Right hindlimb (tissue), 1 donor: ENCODE results near the gene SMIM24.
A peak's percentile ranks its signal among the peaks of the same experiment; 100 is the strongest.
"Not testable (repeated sequence)": the region's sequence is repeated elsewhere in the genome, so short reads cannot be mapped to it uniquely, and the experiment has no call there.

Source experiments
- DNase-seq: peaks from one replicate; pipeline ENCODE4 v3.0.0-alpha.2; 2018

Gene SMIM24

DNA sequence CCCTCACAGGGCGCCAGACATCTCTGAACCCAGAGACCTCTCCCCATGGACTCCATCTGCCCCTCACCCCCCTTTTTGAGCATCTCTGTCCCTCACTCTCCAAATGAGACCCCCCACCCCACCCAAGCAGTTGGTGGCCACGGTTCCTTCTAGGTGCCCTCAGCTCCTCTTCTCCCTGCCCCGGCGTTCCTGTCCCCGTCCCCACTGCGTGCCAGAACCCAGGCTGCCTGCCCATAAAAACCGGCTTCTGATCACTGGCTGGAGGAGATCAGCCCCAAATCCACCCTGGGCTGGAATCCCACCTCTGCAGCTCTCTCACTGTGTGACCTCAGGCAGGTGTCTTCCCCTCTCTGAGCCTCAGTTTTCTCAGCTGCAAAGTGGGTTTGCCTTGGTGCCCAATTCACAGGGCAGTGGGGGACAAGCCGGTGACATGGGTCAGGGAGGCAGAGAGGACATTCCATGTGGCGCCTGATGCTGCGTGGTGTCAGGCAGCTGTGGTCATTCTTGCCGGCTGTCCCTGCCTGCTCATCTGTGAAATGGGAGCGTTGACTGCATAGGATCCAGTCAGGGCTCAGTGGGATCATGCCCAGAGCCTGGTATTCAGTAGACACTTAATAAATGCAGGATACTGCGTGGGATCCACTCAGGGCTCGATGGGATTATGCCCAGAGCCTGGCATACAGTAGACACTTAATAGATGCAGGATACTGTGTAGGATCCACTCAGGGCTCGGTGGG lies 25.5 kb downstream of the SMIM24 start:
- DNase-seq = no peak

DNA sequence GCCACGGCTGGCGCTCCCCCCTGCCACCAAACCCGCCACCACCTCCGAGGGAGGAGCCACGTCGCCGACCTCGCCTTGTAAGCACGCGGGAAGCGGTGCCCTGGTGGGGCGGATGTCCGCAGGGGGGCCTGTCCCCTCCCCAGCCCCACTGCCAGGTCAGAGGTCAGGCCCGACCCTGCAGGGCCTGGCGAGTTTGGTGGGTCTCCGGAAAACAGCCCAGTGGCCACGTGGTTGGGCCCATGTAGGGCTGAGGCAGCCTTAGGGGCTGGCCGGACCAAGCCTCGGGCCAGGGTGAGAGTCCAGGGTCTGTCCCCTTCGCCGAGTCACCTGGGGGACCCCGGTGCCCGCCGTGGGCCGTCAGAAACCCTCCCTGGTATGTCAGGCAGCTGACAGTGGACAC lies 26.5 kb downstream of the SMIM24 start:
- no peak for DNase-seq

DNA sequence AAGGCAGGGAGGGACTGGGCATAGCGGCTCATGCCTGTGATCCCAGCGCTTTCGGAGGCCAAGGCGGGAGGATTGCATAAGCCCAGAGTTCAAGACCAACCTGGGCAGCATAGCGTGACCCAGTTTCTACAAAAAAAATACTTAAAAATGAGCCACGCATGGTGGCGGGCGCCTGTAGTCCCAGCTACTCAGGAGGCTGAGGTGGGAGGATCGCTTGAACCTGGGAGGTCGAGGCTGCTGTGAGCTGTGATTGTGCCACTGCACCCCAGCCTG lies 27.4 kb downstream of the SMIM24 start:
- DNase-seq = not testable (repeated sequence)

DNA sequence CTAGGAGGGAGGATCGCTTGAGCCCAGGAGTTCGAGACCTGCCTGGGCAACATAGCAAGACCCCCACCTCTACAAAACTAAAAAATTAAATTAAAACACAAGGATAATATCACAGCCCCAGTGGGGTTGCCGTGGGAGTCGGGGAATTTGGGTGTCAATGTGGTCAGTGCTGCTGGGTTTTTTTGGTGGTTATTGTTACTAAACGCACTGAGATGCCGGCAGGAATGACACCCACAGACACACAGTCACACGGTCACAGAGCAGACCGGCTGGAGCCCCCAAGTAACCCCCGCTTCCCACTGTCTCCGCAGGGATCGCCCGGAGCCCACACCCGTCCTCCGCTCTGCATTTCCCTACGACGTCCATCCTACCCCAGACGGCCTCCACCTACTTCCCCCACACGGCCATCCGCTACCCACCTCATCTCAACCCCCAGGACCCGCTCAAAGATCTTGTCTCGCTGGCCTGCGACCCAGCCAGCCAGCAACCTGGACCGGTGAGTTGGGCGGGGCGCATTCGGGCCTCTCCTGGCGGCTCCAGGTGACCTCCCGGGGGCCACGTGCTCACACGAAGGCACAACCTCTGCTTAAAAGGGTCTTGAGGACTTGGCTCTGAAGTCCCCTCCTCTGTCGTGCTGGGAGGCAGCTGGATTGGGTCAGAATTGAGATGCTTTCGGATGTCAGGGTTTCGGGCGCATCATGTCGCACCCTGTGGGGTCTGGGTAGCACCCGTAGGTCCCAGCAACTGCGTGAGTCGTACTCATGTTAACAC lies 28.0 kb downstream of the SMIM24 start:
- DNase-seq = no peak

DNA sequence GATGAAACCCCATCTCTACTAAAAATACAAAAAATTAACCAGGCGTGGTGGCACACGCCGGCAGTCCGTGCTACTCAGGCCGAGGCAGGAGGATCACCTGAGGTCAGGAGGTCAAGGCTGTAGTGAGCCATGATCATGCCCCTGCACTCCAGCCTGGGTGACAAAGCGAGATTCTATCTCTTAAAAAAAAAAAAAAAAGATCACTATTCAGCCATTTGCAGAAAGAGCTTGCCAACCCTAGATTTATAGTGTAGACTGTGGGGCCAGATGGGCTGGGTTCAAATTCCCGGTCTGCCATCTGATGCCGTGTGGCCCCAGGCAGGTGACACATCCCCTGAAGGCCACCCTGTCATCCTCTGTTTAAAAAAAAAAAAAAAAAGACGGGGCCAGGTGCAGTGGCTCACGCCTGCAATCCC lies 28.9 kb downstream of the SMIM24 start:
- DNase-seq = no peak

DNA sequence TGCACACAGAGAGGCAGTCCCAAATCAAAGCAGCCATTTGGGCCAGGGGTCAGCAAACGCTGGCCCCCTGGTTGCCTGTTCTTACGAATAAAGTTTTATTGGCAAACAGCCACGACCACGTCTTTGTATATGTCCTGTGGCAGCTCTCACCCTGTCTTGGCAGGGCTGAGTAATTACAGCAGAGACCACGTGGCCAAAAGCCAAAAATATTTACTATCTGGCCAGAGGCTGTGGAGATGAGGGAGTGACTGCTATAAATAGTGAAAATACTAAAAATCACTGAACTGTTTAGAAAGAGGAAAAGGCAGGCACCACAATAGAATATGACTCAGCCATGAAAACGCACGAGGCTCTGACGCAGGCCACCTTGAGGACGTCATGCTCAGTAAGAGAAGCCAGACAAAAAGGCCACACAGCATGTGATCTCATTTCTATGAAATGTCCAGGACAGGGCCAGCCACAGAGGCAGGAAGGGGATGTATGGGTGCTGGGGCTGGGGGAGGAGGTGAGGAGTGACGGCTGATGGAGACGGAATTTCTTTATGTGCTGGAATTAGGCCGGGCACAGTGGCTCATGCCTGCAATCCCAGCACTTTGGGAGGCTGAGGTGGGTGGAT lies 29.4 kb downstream of the SMIM24 start:
- DNase-seq = peak; percentile 78

DNA sequence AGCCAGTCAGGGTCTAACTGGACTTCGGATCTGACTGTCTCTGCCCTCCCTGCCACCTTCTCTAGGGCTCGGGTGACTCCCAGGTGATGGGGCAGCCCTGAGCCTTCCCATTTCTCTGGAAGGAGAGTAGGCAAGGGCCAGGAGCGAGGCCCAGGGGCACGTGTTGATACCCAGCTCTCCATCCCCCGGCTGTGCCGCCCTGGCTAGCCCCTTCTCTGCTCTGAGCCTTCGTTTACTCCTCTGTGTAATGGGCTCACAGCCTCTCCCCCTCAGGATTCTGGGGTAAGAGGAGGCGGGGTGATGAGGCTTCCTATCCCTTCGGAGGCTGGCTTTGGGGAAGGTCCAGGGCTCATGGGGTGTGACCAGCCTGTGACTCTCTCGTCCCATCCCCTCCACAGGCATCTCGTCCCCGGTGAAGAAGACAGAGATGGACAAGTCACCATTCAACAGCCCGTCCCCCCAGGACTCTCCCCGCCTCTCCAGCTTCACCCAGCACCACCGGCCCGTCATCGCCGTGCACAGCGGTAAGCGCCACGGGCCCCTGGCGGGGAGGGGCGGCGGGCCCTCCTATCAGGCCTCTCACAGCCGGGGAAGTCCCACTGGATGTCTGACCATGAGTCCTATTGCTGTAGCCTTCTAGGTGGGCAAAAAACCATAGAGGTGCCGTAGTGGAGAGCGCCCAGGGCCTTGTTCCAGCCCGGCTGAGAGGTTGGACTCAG lies 31.6 kb downstream of the SMIM24 start:
- no peak for DNase-seq

DNA sequence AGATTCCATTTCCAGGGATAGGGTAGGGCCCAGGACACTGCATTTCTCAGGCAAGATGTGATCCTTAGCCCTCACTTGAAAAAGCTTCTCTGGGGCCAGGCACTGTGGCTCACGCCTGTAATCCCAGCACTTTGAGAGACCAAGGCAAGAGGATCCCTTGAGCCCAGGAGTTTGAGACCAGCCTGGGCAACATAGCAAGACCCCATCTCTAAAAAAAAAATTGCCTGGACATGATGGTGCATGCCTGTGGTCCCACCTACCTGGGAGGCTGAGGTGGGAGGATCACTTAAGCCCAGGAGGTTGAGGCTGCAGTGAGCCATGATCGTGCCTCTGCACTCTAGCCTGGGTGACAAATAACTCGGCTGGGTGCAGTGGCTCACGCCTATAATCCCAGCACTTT lies 33.7 kb downstream of the SMIM24 start:
- not testable (repeated sequence) for DNase-seq

DNA sequence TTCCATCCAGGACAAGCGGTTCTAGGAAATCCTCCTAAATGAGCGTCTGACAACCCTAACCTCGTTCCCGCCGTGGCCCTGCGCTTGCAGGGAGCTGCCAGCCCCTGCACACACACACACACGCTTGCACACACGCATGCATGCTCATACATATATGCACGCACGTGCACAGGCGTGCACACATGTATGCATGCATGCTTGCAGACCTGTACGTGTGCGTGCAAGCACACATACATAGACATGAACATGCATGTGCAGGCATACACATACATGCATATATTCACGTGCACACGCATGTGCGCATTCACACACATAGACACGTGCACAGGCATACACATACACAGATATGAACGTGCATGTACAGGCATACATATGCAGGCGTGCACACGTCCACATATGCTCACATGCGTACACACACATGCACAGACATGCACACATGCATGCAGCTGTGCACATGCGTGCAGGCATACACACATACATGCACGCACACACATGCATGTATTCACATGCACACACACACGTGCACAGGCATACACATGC lies 35.6 kb downstream of the SMIM24 start:
- no peak for DNase-seq

DNA sequence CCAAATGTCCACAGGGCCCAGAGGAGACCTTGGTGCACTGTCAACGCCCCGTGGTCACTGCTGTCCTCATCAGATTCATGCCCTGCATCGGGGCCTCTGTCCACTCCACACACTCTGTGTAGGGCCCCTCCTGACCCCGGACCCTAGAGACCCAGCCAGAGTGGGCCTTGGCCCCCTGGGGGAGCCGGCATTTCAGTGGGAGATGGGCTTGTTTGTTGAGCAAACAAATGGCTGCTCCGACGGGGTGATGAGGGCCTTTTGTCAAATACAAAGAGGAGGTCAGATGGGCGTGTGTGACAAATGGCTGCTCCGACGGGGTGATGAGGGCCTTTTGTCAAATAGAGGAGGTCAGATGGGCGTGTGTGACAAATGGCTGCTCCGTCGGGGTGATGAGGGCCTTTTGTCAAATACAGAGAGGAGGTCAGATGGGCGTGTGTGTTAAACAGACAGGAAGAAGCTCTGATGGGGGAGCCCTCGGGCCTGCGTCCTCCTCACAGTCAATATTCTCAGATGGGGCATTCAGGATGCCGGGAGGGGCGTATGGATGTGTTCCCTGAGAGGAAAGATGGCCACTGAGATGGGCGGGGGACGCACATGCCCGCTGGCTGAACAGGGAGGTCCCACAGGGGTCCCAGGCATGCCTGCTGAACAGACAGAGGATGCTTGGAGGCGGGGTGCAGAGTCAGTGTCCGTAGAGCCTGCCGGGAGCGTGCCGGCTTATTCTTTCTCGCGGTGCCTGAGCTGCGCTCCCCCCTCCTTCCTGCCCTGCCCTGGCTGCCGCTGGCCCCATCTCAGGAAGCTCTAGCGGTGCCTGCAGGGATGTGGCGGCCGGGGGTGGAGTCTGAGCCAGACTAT lies 36.3 kb downstream of the SMIM24 start:
- DNase-seq = peak; percentile 86

DNA sequence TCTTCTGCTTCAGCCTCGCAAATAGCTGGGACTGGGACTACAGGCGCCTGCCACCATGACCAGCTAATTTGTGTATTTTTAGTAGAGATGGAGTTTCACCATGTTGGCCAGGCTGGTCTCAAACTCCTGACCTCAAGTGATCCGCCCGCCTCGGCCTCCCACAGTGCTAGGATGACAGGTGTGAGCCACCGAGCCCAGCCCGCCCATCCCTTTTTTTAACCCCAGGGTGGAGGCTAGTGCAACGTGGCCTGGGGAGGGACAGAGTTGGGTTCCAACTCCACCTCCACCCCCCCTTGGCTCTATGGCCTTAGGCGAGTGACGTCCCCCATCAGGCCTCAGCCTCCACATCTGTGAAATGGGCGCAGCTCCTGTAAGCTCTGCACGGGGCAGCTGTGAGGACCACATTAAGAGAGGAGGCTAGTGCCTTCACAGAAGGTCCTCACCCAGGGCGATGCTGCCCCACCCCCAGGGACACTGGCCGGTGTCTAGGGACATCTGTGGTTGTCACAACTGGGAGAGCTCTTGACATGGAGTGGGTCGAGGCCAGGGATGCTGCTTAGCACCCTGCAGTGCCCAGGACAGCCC lies 37.7 kb downstream of the SMIM24 start:
- DNase-seq = no peak

DNA sequence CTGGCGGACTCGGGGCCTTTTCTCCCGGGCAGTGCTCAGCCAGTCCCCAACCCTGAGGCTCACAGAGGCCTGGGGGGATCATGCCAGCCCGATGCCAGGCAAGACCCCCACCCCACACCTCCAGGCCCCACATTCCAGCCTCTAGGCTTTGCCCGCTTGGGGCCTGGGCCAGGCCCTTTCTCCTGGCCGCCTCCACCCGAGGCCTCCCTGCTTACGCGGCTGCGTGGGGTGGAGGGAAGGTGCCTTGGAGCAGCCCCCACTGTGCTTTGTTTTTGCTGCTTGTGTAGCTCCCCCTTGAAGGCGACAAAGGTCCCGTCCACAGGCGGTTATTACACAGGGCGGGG lies 38.4 kb downstream of the SMIM24 start:
- no peak for DNase-seq

DNA sequence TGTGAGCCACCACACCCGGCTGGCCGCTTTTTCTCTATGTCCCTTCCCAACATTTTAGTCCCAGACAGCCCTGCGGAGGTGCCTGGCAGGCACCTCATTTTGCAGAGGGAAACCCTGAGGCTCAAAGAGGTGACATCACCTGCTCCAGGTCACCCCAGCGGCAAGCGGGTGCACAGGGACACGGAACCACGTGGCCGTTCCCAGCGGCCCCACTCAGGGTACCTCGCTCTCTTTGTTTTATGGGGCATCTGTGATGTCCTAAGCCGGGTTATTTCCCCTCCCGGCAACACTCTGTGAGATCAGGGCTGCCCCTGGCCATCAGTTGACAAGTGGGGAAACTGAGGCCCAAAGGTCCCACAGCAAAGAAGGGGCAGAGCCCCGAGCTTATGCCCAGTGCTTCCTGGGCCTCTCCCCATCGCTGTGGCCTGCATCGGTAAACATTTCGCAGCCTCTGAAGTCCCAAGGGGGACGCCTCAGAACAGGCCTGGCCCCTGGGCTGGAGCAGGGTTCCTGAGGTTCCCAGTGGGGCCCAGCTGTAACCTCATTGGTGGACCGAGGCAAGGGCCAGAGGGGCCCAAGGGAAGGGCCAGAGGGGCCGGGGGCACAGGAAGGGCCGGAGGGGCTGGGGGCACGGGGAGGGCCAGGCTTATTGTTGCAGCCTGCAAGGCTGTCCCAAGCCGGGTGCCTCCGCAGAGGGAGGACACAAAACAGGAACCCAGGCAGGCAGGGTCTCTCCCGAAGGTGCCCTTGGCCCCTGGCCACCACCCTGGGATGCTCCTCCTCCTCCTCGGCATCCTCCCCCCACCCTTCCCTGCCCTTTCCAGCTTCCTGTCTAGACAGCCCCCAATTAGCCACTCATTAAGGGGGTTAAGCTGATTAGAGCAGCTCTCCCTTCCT lies 39.0 kb downstream of the SMIM24 start:
- DNase-seq = no peak

DNA sequence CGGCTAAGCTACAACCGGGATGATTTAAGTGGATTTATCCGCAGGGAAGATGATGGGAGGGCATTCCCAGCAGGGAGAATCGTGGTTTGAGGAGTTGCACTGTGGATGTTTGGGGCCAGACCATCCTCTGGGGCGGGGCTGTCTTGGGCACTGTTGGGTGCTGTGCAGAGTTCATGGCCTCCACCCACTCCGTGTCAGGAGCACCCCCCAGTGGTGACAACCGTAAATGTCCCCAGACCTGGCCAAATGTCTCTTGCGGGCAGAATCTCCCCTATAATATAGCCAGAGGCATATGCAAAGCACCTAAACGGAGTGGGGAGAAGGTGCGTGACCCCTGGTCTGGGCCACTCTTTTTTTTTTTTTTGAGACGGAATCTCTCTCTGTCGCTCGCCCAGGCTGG lies 40.2 kb downstream of the SMIM24 start:
- no peak for DNase-seq

DNA sequence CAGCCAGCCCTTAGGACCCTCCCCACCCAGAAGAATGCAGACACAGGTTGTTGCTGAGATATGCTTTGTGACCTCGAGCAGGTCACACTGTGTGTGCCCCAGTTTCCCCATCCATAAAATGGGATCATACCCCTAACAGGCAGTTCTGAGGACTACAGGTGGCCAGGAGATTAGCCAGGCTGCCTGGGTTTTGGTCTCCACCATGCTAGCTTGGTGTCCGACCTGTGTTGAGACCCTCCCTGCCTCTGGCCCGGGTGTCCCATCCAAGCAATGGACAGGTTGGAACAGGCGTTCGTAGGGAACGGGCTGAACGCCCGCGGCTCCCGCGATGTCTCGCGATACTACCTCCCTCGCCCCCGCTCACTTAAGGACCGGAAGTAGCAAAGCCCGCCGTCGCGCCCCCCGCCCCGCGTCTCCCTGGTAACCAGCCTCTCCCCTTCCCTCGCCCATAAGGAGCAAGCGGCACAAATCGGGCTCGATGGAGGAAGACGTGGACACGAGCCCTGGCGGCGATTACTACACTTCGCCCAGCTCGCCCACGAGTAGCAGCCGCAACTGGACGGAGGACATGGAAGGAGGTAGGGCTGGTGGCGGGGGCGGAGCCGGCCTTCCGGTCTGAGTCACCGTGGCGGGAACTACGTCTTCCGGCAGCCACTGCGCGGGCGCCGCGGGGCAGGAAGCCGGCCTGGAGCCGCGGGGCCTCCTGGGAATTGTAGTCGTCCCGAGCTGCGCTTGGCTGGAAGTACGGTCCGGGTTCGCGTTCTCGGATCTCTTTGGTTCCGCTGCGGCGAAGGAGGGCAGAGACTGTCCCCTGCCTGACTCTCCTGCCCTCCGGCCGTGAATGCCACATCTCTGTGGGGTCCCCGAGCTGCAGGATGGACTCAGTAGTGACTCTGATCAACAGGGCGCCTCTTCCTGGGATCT lies 45.4 kb downstream of the SMIM24 start:
- peak; percentile 97 for DNase-seq

DNA sequence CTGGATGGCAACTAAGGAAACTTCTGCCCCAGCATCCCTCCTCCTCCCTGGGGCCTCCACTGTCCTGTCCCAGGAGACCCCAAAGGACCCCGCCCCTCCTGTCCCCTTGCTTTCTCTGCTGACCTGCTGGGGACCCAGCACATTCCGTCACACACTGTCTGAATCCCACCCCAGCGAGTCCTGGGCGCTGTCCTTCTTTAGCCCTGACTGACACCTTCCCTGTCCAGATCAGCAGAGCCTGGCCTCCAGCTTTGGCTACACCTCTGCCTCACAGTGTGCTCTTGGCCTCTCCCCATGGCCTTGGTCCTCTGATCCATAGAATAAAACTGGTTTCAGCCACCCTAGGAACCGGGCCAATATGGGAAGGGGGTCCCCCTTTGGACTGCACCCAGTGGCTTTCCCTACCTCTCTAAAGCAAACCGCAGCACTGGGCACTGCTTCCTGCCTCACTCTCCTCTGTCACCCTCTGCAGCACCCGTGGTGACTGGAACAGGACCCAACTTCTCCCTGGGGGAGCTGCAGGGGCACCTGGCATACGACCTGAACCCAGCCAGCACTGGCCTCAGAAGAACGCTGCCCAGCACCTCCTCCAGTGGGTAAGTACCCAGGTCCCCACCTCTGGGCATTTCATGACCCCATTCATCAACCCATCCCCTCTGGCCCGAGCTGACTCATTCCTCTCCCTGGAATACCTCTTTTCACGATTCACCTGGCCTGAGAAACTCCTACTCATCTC lies 46.4 kb downstream of the SMIM24 start:
- DNase-seq = no peak

DNA sequence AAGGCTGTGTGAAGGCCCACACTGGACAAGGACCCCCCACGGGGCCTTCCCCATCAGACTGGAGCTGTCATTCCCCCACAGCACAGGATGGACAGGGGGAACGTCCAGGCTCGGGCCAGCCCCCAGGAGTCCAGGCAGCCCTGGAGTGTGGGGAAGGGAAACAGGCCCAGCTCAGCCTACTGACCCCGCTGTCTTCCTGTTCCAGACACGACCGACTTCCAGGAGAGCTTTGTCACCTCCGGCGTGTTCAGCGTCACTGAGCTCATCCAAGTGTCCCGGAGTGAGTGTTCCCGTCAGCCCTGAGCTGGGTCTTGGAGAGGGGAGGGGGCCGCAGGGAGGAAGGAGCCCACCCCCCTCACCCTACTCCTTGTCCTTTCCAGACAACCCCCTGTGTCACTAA lies 47.0 kb downstream of the SMIM24 start:
- peak; percentile 48 for DNase-seq

DNA sequence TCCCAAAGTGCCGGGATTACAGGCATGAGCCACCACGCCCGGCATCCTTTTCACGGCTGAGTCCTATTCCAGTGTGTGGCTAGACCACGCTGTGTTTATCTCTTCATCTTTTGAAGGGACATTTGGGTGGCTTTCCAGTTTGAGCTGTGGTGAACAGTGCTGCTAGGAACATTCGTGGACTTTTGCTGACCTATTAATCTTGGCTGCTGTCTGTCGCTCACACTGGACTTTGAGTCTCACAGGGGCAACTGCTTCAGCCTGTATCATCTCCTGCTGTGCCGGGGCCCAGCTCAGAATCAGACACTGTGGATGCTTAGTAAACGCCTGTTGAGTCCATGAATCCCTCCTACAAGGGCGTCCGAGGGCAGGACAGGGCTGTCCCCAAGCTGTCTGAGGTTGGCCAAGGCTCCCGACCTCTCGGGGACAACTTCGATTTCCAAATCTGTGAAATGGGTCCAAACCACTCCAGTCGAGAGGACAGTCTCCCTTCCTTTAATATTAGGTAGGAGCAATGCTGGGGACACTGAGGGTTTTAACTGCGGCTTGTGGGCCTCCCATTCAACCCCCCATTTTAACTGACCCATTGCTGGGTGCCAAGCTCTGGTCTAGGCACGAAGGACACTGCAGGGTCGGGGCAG lies 48.4 kb downstream of the SMIM24 start:
- DNase-seq = no peak

DNA sequence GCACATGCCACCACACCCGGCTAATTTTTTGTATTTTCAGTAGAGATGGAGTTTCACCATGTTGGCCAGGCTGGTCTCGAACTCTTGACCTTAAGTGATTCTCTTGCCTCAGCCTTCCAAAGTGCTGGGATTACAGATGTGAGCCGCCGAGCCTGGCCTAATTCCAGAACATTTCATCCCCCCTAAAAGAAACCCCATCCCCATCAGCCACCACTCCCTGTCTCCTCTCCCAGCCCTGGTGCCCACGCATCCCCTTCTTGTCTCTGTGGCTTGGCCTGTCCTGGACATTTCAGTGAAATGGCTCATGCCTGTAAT lies 50.0 kb downstream of the SMIM24 start:
- not testable (repeated sequence) for DNase-seq
